Stimulated activated CD8-positive, alpha-beta memory T cell treated with anti-CD3 and anti-CD28 coated beads, Interleukin-15, amount 100 ng/mL, for 24 hours (primary cell): ENCODE results near the gene CCDC81.

Experiments
- DNase-seq: peaks from one replicate; pipeline ENCODE4 v3.0.0-alpha.2; 2020; ENCODE audit warnings: low read depth

The CCDC81 gene

GRCh38 chr11:86468169-86468568 lies 93.5 kb downstream of the CCDC81 start:
- no peak for DNase-seq

- no peak for DNase-seq
Measured at GRCh38 chr11:86469491-86470388, 95.1 kb downstream of the CCDC81 start.
